OCI-LY1 (cell line): Measurements from ENCODE around the gene L1CAM.

Source experiments
- EZH2 ChIP-seq: fragments of 200-600 bp; sonication (generic), shearing (Covaris generic); IDR thresholded peaks from 2 replicates; pipeline ENCODE4 v1.8.0; 2017; ENCODE audit warnings: borderline replicate concordance, mixed run types, mild to moderate bottlenecking, antibody characterized with exemption, low read length, moderate library complexity, mixed read lengths
- TF ChIP-seq, protein P1 (sequence below): fragments of 200-600 bp; sonication (generic), shearing (Covaris generic); IDR thresholded peaks from 2 replicates; pipeline ENCODE4 v1.5.1; 2017; ENCODE audit warnings: mild to moderate bottlenecking, antibody characterized with exemption, low read length, moderate library complexity, mixed read lengths

DNA sequence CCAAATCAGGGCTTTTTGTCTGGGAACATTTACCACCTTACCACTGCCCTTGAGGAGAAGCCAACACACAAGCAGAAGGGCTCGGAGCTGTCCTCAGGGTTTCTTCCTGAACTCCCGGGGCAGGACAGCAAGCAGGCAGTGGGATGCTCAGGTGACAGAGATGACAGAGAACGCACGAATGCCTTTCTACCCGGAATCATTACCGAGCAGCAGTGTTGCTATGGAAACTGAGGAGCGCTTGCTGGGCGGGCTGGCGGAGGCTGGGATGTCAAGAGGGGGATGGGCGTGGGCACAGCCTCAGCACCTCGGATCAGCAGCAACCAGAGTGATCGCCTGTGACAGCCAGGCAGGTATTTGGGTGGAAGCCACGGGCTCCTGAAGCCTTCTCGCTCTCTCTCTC is 73.8 kb downstream of the L1CAM start:
- TF ChIP-seq, protein P1, sequence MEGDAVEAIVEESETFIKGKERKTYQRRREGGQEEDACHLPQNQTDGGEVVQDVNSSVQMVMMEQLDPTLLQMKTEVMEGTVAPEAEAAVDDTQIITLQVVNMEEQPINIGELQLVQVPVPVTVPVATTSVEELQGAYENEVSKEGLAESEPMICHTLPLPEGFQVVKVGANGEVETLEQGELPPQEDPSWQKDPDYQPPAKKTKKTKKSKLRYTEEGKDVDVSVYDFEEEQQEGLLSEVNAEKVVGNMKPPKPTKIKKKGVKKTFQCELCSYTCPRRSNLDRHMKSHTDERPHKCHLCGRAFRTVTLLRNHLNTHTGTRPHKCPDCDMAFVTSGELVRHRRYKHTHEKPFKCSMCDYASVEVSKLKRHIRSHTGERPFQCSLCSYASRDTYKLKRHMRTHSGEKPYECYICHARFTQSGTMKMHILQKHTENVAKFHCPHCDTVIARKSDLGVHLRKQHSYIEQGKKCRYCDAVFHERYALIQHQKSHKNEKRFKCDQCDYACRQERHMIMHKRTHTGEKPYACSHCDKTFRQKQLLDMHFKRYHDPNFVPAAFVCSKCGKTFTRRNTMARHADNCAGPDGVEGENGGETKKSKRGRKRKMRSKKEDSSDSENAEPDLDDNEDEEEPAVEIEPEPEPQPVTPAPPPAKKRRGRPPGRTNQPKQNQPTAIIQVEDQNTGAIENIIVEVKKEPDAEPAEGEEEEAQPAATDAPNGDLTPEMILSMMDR, result no peak
- TF ChIP-seq EZH2, result no peak
